Parathyroid adenoma (tissue), 2 donors: ENCODE results near the gene RARA.
A peak's percentile ranks its signal among the peaks of the same experiment; 100 is the strongest.

Experiments
- H2AFZ ChIP-seq: fragments of 300-600 bp; sonication (generic); one replicate; pipeline ENCODE4 v1.7.0; 2017; ENCODE audit warnings: antibody characterized with exemption, mild to moderate bottlenecking
- H3K27ac ChIP-seq: fragments of 300-600 bp; sonication (generic); one replicate; pipeline ENCODE4 v1.7.0; 2017
- H3K27me3 ChIP-seq: fragments of 300-600 bp; sonication (generic); one replicate; pipeline ENCODE4 v1.7.0; 2017; ENCODE audit warnings: low read length; ENCODE audit not compliant: control insufficient read depth, insufficient read depth
- H3K36me3 ChIP-seq: fragments of 300-600 bp; sonication (generic); one replicate; pipeline ENCODE4 v1.7.0; 2017; ENCODE audit warnings: low read length; ENCODE audit not compliant: control insufficient read depth, insufficient read depth
- H3K4me1 ChIP-seq: fragments of 300-600 bp; sonication (generic); one replicate; pipeline ENCODE4 v1.7.0; 2017; ENCODE audit warnings: control low read depth
- H3K4me2 ChIP-seq: fragments of 300-600 bp; sonication (generic); one replicate; pipeline ENCODE4 v1.7.0; 2017; ENCODE audit warnings: low read length
- H3K4me3 ChIP-seq: fragments of 300-600 bp; sonication (generic); one replicate; pipeline ENCODE4 v1.7.0; 2017; ENCODE audit warnings: low read depth, low read length
- H3K79me2 ChIP-seq: fragments of 300-600 bp; sonication (generic); one replicate; pipeline ENCODE4 v1.7.0; 2017; ENCODE audit warnings: control low read depth
- H3K9ac ChIP-seq: fragments of 300-600 bp; sonication (generic); one replicate; pipeline ENCODE4 v1.7.0; 2017; ENCODE audit warnings: mild to moderate bottlenecking
- H3K9me3 ChIP-seq: fragments of 300-600 bp; sonication (generic); one replicate; pipeline ENCODE4 v1.7.0; 2017; ENCODE audit warnings: low read length; ENCODE audit not compliant: control insufficient read depth
- TF ChIP-seq, protein P1 (sequence below): fragments of 300-600 bp; sonication (generic); IDR thresholded peaks from one replicate; pipeline ENCODE4 v1.7.0; 2017; ENCODE audit warnings: antibody characterized with exemption, mild to moderate bottlenecking
- donor health status: primary hyperparathyroidism.

Gene RARA

DNA sequence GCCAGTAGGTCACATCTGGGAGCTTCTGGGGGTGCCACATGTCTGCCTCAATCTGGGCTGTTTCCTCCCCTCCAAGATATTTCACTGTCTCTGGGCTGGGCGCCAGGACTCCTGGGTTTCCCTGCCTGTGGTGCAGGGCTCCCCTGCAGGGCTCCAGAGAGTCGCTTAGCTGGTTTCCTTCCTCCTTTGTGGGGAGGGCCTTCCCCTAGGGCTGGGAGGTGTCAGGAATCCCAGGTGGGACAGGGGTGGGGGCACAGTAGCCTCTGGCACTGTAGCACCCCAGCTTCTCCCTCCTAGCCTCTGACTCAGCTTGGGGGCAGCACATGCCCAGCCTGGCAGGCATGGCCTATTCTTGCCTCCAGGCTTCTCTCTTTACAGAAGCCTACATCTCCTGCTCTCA lies 2.6 kb downstream of the RARA start:
- no peaks in the 10 kb centered on the region for H3K79me2 ChIP-seq
- H3K9me3 ChIP-seq, result no peaks in the 10 kb centered on the region
- no peak overlapping the region for H3K9ac ChIP-seq
- H3K4me1 ChIP-seq, result peaks cover 69% of the 10 kb centered on the region
- no peaks in the 10 kb centered on the region for H3K36me3 ChIP-seq
- no peaks in the 10 kb centered on the region for H3K27me3 ChIP-seq
- no peak overlapping the region for H3K4me3 ChIP-seq
- peak overlapping the region; percentile 52 for H2AFZ ChIP-seq
- peak overlapping the region; percentile 47 for H3K27ac ChIP-seq
- H3K4me2 ChIP-seq, result no peak overlapping the region
- TF ChIP-seq, protein P1, sequence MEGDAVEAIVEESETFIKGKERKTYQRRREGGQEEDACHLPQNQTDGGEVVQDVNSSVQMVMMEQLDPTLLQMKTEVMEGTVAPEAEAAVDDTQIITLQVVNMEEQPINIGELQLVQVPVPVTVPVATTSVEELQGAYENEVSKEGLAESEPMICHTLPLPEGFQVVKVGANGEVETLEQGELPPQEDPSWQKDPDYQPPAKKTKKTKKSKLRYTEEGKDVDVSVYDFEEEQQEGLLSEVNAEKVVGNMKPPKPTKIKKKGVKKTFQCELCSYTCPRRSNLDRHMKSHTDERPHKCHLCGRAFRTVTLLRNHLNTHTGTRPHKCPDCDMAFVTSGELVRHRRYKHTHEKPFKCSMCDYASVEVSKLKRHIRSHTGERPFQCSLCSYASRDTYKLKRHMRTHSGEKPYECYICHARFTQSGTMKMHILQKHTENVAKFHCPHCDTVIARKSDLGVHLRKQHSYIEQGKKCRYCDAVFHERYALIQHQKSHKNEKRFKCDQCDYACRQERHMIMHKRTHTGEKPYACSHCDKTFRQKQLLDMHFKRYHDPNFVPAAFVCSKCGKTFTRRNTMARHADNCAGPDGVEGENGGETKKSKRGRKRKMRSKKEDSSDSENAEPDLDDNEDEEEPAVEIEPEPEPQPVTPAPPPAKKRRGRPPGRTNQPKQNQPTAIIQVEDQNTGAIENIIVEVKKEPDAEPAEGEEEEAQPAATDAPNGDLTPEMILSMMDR, result no peak

DNA sequence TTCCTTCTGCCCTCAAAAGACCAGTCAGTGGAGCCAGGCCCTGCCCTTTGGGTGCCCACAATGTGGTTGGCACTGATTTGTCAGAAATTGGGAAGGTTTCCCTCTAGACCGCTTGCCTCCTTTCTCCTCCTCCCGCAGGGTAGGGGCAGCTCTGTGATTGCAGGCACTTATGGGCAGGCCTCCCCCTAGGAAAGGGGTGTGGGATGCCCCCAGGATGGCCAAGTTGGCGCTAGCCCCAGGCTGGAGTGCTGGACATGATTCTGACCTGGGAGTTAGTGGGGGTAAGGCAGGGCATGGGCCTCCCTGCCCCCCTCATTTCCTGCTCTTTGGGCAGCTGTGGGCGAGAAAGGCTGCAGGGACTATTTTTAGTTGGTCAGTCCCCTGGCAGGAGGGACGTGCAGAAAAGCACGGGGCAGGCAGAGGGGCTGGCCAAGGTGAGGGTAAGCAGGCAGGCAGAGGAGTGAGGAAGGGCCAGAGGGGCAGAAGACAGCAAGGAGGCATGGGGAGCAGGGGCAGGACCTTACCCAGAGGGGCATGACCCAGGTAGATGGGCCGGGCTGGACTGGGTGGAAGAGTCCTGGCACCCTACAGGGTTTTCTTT lies 3.3 kb downstream of the RARA start:
- Histone ChIP-seq H3K9ac (no peak overlapping the region), H3K9me3 (no peaks in the 10 kb centered on the region), H3K79me2 (no peaks in the 10 kb centered on the region), H3K4me3 (no peak overlapping the region), H3K4me2 (no peak overlapping the region), H3K36me3 (no peaks in the 10 kb centered on the region), H3K27me3 (no peaks in the 10 kb centered on the region), H3K27ac (peak overlapping the region; percentile 47), H2AFZ (peak overlapping the region; percentile 52), H3K4me1 (peaks cover 68% of the 10 kb centered on the region)
- TF ChIP-seq, protein P1, result no peak

DNA sequence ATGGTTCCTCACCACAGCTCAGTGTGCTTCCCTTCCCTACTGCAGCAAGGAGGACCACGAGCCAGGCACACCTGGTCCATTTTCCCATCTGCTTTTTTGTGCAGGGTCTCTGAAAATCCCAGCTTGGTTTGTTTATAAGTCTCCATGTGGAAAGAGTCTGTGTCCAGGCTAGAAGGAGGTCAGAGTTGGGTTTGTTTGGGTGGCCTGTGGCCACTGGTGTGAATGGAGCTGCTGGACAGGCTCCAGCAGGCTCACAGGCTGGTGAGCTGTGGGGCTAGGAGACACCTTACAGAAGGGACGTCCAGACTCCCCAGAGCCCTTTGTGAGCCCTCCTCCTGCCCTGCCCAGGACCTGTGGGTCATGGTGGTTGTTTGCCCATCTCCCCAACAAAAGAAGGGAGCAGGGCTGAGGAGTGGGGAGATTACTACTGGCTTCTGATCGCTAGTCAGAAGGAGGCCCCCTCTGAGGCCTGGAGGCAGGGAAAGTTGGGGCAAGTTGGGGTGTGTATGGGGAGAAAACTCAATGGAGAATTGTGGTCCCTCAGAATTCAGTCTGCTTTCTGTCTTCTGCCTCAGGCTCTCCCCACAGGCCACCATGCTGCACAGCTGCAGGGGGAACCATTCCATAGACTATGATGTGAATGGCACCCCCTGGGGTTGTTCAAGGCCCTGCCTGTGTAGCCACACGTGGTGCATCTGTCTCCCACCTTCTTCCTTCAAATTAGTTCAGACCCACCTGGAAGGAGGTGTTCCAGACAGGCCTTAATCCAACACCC lies 4.1 kb downstream of the RARA start:
- Histone ChIP-seq H3K9ac (no peak overlapping the region), H3K4me1 (peaks cover 61% of the 10 kb centered on the region), H3K36me3 (no peaks in the 10 kb centered on the region), H3K27me3 (no peaks in the 10 kb centered on the region), H3K9me3 (no peaks in the 10 kb centered on the region), H3K27ac (peak overlapping the region; percentile 47), H3K79me2 (no peaks in the 10 kb centered on the region), H3K4me3 (no peak overlapping the region), H3K4me2 (no peak overlapping the region), H2AFZ (peak overlapping the region; percentile 52)
- TF ChIP-seq, protein P1, result no peak

DNA sequence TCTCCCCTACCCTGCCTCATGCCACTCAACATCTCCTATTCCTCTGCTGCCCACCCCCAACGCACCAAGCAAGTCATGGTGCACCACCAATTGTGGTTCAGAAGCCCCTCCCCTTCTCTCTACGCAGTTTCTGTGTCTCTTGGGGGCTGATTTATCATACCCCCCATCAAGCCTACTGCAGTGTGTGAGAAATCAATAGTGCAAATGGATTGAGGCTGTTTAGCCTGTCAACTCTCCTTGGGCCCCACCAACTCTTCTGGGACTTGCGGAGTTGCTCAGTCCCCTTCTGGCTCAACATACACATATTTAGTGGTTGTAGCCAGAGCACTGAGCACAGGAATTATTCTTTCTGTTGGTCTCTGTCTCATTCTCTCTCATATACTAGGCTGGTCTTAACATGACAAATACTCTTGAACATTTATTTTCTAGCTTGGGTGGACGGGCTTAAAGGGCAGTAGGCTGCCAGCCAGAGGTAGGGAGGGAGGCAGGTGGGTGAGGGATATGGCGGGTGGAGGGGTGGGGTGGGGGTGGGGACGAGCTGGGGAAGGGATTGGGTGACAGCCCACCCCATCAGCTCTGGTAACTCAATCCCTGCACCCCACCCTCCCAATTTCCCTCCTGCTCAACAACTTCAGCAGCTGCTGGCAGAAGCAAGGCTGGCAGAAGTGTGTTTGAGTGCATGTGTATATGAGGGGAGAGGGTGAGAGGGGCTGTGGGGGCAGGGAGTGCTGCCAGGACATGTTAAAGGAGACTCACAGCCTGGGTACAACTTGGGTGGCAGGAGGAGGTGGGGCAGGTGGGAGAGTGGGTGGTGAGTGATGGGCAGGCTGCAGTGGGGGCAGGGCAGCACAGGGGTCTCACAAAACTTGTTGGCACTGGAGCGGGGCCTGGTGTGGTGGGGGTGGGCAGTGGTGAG lies 4.9 kb downstream of the RARA start:
- Histone ChIP-seq H3K4me3 (no peak overlapping the region), H3K27me3 (no peaks in the 10 kb centered on the region), H3K9me3 (no peaks in the 10 kb centered on the region), H3K79me2 (peaks cover 8% of the 10 kb centered on the region), H3K27ac (no peak overlapping the region), H3K4me1 (peaks cover 54% of the 10 kb centered on the region), H2AFZ (no peak overlapping the region), H3K36me3 (no peaks in the 10 kb centered on the region), H3K4me2 (no peak overlapping the region), H3K9ac (no peak overlapping the region)
- TF ChIP-seq, protein P1, result no peak
